Activated CD4-positive, alpha-beta T cell treated with anti-CD3 and anti-CD28 coated beads, Interleukin-2, Interleukin-4, amounts not matched to agents 100 ng/mL and 50 ng/mL, durations not matched to agents 16 hours and 8 hours (primary cell): ENCODE results near the gene CDC23.
A peak's percentile ranks its signal among the peaks of the same experiment; 100 is the strongest.
"Not testable (repeated sequence)": the region's sequence is repeated elsewhere in the genome, so short reads cannot be mapped to it uniquely, and the experiment has no call there.

Experiments
- DNase-seq: peaks from one replicate; pipeline ENCODE4 v3.0.0-alpha.2; 2020; ENCODE audit warnings: low spot score

CDC23 gene

GRCh38 chr5:138210985-138211384 lies 2.1 kb downstream of the CDC23 start:
- DNase-seq: no peak

GRCh38 chr5:138193859-138194258 lies 19.3 kb downstream of the CDC23 start:
- DNase-seq: not testable (repeated sequence)

- no peak for DNase-seq
These were observed 20.3 kb downstream of the CDC23 start for GRCh38 chr5:138192826-138193225.

- no peak for DNase-seq
These were observed 24.5 kb downstream of the CDC23 start for GRCh38 chr5:138188626-138189025.

- DNase-seq: no peak
These were observed 27.1 kb downstream of the CDC23 start for GRCh38 chr5:138186002-138186447.

GRCh38 chr5:138182808-138183207 lies 30.3 kb downstream of the CDC23 start:
- no peak for DNase-seq

GRCh38 chr5:138180841-138181240 lies 32.3 kb downstream of the CDC23 start:
- DNase-seq: no peak

- peak; percentile 72 for DNase-seq
These were observed 32.8 kb downstream of the CDC23 start for GRCh38 chr5:138180183-138180782.

GRCh38 chr5:138179277-138179857 lies 33.8 kb downstream of the CDC23 start:
- DNase-seq: peak; percentile 6

GRCh38 chr5:138178516-138179276 lies 34.4 kb downstream of the CDC23 start, which contains the start of the genes BRD8 and KIF20A:
Gene BRD8, minus strand, starts transcription at chr5:138178630. Its CDS starts 16 bp downstream, at chr5:138178614.
Gene KIF20A, plus strand, starts transcription at chr5:138179112. Its CDS starts 569 bp downstream, at chr5:138179681.
- DNase-seq: peak; percentile 96

GRCh38 chr5:138177941-138178515 lies 35.1 kb downstream of the CDC23 start:
- peak; percentile 28 for DNase-seq

- DNase-seq: no peak
These were observed 42.8 kb downstream of the CDC23 start for GRCh38 chr5:138170299-138170698.

- DNase-seq: no peak
These were observed 44.0 kb downstream of the CDC23 start for GRCh38 chr5:138169124-138169523.

GRCh38 chr5:138163721-138164120 lies 49.4 kb downstream of the CDC23 start:
- DNase-seq: no peak

- DNase-seq: no peak
These were observed 52.4 kb downstream of the CDC23 start for GRCh38 chr5:138160706-138161105.

- DNase-seq: no peak
These were observed 53.5 kb downstream of the CDC23 start for GRCh38 chr5:138159666-138160065.

GRCh38 chr5:138157626-138158025 lies 55.5 kb downstream of the CDC23 start:
- DNase-seq: no peak

GRCh38 chr5:138155977-138156376 lies 57.1 kb downstream of the CDC23 start:
- DNase-seq: not testable (repeated sequence)

GRCh38 chr5:138149530-138149929 lies 63.6 kb downstream of the CDC23 start:
- DNase-seq: no peak

GRCh38 chr5:138148811-138149210 lies 64.3 kb downstream of the CDC23 start:
- DNase-seq: no peak

GRCh38 chr5:138143578-138143977 lies 69.5 kb downstream of the CDC23 start:
- not testable (repeated sequence) for DNase-seq

GRCh38 chr5:138141734-138142133 lies 71.4 kb downstream of the CDC23 start:
- DNase-seq: no peak

- DNase-seq: no peak
These were observed 72.9 kb downstream of the CDC23 start for GRCh38 chr5:138140268-138140667.
